GM21576 (cell line): ENCODE results near the gene CDCA7L.
"Not testable (repeated sequence)": the region's sequence is repeated elsewhere in the genome, so short reads cannot be mapped to it uniquely, and the experiment has no call there.

Experiments
- ATAC-seq: cut with Tn5 transposase; IDR thresholded peaks from one replicate; pipeline ENCODE4 v1.9.1; 2021; ENCODE audit warnings: mild to moderate bottlenecking, moderate library complexity; ENCODE audit not compliant: unreplicated experiment

Gene CDCA7L

GRCh38 chr7:21944616-21945453 lies 864 bp downstream of the CDCA7L start:
- ATAC-seq = peak; percentile 24

- ATAC-seq = no peak
These were observed 2.3 kb downstream of the CDCA7L start for GRCh38 chr7:21943436-21943835.

GRCh38 chr7:21942955-21943354 lies 2.7 kb downstream of the CDCA7L start:
- ATAC-seq = no peak

GRCh38 chr7:21941611-21942141 lies 4.0 kb downstream of the CDCA7L start:
- peak; percentile 20 for ATAC-seq

- no peak for ATAC-seq
These were observed 5.8 kb downstream of the CDCA7L start for GRCh38 chr7:21939858-21940372.

GRCh38 chr7:21939136-21939857 lies 6.4 kb downstream of the CDCA7L start:
- peak; percentile 67 for ATAC-seq

- ATAC-seq = no peak
These were observed 7.2 kb downstream of the CDCA7L start for GRCh38 chr7:21938463-21938862.

- ATAC-seq = no peak
These were observed 10.9 kb downstream of the CDCA7L start for GRCh38 chr7:21934808-21935207.

- not testable (repeated sequence) for ATAC-seq
These were observed 12.4 kb downstream of the CDCA7L start for GRCh38 chr7:21933293-21933692.

GRCh38 chr7:21927693-21928092 lies 18.0 kb downstream of the CDCA7L start:
- no peak for ATAC-seq

- no peak for ATAC-seq
These were observed 19.3 kb downstream of the CDCA7L start for GRCh38 chr7:21926448-21926847.

GRCh38 chr7:21923658-21924057 lies 22.0 kb downstream of the CDCA7L start:
- no peak for ATAC-seq

- no peak for ATAC-seq
These were observed 23.1 kb downstream of the CDCA7L start for GRCh38 chr7:21922605-21923004.

- ATAC-seq = no peak
These were observed 24.8 kb downstream of the CDCA7L start for GRCh38 chr7:21920936-21921335.

- no peak for ATAC-seq
These were observed 27.5 kb downstream of the CDCA7L start for GRCh38 chr7:21918216-21918615.

- no peak for ATAC-seq
These were observed 29.1 kb downstream of the CDCA7L start for GRCh38 chr7:21916629-21917028.

GRCh38 chr7:21916176-21916575 lies 29.5 kb downstream of the CDCA7L start:
- no peak for ATAC-seq

GRCh38 chr7:21915140-21915539 lies 30.6 kb downstream of the CDCA7L start:
- no peak for ATAC-seq

- ATAC-seq = no peak
These were observed 31.0 kb downstream of the CDCA7L start for GRCh38 chr7:21914671-21915070.

GRCh38 chr7:21912931-21913780 lies 32.5 kb downstream of the CDCA7L start:
- ATAC-seq = no peak

- ATAC-seq = no peak
These were observed 33.4 kb downstream of the CDCA7L start for GRCh38 chr7:21912305-21912704.
